GM12874 (cell line): ENCODE results near the gene CDH4.

Source experiments
- TF ChIP-seq, protein P1 (sequence below): IDR thresholded peaks from 2 replicates; pipeline ENCODE4 v1.5.1; 2011; ENCODE audit warnings: low read depth, mild to moderate bottlenecking, control low read depth, low read length, moderate library complexity; ENCODE audit not compliant: insufficient read depth

Gene CDH4

DNA sequence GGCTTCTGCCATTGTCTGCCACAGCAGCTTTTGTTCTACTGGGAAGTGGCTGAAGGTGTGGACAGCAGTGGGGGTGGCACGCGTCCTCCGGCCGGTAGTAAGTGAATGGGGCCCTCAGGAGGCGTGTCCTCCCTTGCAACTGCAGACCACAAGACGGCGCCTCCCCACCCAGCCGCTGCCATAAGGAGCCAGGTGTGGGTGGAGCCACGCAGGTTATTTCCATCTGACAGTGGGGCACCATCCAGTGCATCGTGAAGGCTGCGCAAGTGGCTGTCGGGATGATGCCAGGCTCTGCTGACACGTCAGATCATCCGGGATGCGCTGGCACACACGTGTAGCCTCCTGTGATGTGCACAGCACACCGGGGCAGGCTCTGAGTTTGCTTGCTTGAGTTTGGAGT lies 379.7 kb downstream of the CDH4 start:
- TF ChIP-seq, protein P1, sequence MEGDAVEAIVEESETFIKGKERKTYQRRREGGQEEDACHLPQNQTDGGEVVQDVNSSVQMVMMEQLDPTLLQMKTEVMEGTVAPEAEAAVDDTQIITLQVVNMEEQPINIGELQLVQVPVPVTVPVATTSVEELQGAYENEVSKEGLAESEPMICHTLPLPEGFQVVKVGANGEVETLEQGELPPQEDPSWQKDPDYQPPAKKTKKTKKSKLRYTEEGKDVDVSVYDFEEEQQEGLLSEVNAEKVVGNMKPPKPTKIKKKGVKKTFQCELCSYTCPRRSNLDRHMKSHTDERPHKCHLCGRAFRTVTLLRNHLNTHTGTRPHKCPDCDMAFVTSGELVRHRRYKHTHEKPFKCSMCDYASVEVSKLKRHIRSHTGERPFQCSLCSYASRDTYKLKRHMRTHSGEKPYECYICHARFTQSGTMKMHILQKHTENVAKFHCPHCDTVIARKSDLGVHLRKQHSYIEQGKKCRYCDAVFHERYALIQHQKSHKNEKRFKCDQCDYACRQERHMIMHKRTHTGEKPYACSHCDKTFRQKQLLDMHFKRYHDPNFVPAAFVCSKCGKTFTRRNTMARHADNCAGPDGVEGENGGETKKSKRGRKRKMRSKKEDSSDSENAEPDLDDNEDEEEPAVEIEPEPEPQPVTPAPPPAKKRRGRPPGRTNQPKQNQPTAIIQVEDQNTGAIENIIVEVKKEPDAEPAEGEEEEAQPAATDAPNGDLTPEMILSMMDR, result no peak

DNA sequence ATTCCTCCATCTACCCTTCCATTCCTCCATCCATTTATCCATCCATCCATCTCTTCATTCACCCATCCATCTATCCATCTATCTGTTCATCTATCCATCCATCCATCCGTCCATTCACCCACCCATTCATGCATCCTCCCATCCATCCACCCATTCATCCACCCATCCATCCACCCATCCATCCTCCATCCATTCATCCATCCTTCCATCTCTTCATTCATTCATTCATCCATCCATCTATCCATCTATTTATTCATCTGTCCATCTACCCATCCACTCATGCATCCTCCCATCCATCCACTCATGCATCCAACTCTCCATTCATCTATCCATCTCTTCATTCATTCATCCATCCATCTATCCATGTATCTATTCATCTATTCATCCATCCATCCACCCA lies 380.9 kb downstream of the CDH4 start:
- TF ChIP-seq, protein P1, result no peak

DNA sequence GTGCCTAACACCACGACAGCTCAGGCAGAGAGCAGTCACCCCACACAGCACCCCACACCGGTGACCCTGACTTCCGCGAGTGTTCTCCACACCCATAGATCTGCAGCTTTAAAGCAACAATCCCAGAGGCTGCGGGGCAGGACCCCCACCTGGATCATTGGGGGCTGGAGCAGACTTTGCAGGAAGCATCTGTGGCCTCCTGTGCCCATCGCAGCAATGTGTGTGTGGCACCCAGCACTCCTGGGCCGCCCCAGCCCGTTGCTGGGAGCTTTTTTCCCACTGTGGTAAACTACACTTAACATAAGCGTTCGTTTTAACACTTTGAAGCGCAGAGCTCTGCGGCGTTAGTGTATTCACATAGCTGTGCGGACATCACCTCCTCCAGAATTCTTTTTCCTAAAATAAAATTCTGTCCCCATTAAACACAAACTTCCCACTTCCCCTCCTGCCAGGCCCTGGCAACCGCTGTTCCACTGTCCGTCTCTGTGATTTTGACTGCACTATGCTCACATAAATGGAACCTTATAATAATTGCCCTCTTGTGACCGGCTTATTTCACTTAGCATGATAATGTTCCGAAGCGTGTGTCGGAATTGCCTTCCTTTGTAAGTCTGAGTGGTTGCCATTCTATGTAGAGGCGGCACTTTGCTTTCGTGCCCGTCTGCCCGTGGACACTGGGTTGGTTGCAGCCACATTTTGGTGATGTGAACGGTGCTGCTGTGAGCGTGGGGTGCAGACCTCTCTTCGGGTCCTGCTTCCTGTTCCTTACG lies 382.5 kb downstream of the CDH4 start:
- TF ChIP-seq, protein P1, result no peak

DNA sequence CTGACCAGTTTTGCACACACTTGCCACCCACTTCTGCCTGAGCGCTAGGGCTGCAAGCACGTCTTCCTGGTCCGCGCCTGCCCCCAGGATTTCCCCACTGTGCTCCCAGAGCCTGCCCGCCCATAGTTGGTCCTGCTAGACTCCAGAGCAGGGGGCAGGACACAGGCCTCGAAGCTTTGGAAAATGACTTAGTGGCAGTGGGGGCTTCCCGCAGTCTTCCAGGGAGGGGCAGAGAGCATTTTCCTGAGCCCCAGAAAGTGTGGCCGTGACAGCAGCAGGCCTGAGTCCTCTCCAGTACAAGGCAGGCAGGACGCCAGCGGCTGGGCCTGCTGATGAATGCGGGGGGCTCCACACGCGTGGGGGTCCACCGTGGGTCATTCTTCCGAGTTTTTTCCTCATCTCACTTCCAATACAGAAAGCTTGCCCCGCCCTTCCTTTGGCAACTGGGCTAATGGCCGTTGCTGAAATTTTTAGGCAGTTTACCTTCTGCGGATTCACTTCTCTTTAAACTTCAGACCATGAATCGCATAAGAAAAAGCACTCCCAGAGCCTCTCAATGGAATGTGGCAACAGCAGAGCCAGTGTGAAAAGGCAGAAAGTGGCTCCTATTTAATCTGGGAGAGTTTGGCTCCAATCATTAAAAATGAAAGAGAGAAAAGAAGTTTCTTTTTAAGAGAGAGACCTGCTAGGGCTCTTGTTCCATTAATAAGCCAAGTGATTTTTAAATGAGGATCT lies 383.8 kb downstream of the CDH4 start:
- TF ChIP-seq, protein P1, result no peak

DNA sequence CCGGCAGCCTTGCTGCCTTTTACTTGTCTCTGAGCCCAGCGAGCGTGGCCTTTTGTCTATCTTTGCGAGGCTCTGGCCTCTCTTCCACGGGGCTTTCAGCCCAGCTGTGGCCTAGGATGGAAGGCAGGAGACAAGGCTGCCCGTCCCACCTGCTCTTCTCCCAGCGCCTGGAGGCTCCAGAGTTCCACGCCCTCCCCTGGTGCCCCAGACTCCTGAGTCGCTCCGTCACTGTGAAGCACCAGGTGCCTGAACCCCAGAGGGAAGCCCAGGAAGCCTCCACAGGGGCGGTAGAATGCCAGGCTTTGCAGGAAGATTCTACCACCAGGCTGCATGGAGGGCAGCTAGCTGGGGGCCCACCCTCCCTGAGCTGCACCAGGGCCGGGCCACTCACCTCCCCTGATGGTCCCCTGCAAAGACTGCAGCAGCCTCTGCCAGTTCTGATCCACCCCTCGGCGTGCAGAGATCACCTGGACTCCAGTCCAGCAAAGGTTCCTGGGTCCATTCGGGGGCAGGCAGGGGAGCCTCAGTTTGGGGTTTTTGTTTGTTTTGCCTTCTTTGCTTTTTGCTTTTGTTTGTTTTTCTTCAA lies 384.6 kb downstream of the CDH4 start:
- TF ChIP-seq, protein P1, result no peak

DNA sequence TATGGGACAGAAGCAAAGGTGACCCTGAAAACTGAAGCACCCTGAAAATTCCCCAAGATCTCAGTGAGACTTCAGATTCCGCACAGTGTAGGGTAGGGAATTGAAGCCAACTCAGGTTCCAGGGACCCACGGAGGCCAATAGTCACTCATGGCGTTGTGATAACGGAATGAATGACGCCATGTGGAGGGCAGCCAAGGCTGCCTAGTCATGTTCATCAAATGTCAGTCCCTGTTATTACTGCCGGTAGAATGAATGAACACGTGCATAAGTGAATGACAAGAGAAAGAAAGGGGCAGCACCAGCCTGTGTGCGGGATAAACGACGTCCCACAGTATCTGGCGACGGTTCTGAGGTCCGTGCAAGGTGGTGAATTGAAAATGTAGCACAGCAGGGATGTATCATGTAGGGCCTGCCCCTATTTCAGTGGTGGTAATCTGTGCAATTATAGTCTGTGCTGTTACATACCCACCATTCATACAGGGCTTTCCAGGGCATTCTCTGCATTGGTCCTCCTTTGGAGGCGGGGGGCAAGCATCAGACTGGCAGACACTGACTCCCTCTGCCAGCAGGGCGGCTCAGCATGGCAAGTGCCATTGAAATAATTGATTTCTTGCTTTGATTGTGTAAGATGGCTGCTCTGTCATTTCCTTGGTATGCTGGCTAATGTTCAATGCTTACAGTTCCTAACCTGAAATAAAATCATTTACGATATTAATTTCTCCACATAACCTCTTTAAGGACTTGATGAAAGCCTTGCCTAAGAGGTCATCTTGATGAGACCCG lies 386.9 kb downstream of the CDH4 start:
- TF ChIP-seq, protein P1, result no peak

DNA sequence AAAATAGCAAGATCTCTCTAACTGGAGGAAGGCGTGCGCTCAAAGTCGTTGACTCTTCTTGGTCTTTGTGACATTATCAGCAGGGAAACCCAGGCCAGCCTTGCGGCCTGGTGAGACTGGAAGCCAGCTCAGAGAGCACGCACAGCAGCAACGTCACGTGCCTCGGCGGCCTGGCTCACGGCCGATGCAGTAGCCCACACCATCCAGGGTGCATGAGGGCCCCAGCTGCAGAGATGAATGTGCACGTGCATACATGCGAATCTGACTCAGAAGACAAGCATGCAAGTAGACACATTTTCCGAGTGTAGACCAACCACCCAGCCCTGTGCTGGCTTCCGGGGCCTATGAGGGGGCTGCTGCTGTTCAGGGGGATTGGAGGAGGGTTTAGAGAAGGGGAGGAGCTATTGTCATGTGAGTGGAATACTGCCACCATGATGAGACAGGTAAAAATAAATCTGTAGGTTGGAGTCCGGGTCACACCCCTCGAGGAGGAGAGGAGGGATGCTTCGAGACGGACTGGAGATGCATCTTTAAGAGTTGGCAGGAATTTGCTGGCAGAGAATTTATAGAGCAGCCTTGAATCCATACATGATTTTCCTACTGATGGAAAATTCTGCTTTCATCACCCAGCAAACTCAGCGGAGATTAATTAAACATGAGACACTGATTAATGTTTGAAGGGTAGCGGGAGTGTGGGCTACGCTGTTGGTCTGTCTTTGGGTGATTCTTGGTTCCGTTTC lies 388.2 kb downstream of the CDH4 start:
- TF ChIP-seq, protein P1, result no peak
